NCI-H524 treated with DMSO at 0.1 percent for 48 hours (cell line): ENCODE data around the gene PLXNA3.

Experiments used
- DNase-seq: peaks from one replicate; lab custom pipeline; 2025; lab: John Stamatoyannopoulos, UW

Gene PLXNA3

DNA sequence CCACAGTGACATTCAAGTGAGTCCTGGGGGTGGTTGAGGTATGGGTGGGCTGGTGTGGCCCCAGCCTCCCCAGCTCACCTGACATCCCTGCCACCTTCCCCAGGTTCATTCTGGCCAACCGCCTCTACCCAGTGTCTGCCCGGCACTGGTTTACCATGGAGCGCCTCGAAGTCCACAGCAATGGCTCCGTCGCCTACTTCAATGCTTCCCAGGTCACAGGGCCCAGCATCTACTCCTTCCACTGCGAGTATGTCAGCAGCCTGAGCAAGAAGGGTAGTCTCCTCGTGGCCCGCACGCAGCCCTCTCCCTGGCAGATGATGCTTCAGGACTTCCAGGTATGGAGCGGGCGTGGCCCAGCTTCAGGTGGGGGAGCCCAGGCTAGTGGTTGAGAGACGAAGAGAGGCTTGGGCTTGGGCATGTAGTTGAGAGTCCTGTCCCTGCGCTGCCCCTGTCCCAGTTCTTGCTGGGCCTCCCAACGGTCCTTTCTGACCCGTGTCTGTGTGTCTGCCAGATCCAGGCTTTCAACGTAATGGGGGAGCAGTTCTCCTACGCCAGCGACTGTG, 22.8 kb upstream of the PLXNA3 start:
- no peak for DNase-seq

DNA sequence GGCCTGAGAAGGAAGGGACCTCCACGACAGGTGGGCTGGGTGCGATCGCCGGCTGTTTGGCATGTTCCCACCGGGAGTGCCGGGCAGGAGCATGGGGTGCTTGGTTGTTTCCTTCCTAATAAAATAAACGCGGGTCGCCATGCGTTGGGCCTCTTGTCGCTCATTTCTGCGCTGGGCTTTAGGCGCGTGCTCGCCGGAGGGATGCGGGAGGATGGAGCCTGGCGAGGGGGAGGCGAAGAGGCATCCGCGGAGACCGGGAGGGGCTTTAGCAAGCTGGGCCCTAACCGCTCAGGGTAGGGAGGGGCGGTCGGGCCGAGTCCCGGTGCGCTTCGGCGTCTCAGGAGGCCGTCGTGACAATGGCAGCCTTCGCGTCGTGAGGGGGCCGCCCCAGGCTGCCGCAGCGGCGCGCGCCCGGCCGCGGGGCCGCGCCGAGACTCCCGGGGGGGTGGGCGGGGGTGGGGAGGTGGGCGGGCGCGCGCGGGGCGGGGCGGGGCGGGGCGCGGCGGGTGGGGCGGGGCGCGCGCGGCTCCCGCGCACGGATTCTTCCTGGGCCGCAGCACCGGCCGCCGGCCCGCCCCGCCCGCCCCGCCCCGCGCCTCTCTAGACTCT, 21.6 kb upstream of the PLXNA3 start:
- DNase-seq = no peak

DNA sequence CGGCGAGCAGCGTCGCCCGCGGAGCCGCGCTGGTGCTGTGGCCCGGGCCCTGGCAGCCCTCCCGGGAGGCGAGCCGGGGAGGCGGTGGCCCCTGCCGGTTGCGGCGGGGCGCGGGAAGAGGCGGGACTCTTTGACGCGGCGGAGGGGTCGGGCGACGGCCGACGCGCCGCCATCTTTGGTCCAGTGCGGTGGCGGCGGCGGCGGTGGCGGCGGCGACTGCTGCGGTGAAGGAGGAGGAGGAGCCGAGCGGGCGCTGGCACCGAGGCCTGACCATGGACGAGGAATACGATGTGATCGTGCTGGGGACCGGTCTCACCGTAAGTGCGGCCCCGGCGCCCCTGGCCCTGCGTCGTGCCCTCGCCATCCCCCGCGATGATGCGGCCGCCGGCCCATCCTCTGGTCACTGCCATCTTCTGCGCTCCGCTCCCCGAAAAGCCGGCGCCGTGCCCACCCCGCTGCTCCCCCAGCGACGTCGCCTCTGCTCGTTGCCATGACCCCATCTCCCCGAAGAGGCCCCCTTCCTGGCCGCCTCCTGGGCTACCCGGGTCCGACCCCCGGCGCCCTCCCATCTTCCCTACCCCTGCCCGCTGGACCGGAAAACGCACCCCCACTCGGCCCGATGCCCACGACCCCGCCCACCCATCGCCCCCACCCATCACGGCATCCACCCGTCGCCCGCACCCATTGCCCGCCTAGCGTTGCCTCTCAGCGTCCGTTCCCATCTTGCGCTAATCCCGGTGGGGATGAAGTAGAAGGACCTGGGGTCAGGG, 20.9 kb upstream of the PLXNA3 start, which contains the start of gene GDI1:
GDI1 (plus strand) TSS at position 172 of the 770 bp plus-strand sequence; CDS start at position 273, 101 bp downstream.
- DNase-seq = no peak

DNA sequence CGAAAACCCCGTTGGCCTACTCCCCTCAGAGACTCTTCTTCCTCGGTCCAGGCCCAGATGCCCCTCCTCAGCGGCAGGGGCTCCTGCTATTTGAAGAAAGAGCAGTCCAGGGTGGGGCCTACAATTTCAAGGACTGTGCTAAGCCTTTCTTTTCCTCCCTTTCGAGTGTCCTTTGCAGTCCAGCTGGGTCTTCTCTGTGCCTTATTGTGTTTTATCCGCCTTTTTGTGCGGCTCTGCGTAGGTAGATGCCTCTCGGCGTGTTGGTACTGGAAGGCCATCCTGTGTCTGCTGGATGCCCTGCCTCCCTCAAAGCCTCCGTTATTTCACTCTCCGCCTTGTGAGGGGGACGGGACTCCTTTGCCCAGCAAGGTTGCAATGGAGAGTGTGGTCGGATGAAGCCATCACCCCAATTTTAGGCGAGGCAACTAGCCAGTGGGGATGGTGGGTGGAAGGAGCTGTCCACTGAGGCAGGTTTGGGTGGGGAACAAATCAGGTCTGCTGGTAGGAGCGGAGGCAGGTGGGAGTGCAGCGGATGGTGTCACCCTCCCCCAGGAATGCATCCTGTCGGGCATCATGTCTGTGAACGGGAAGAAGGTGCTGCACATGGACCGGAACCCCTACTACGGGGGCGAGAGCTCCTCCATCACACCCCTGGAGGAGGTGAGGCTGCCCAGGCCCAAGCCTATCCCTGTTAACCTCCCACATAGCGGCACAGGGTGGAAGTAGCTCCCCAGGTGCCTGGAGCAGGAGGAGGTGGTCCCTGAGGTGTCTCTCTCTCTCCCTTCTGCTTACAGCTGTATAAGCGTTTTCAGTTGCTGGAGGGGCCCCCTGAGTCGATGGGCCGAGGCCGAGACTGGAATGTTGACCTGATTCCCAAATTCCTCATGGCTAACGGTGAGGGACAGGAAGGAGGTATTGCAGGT, 19.8 kb upstream of the PLXNA3 start:
- no peak for DNase-seq

DNA sequence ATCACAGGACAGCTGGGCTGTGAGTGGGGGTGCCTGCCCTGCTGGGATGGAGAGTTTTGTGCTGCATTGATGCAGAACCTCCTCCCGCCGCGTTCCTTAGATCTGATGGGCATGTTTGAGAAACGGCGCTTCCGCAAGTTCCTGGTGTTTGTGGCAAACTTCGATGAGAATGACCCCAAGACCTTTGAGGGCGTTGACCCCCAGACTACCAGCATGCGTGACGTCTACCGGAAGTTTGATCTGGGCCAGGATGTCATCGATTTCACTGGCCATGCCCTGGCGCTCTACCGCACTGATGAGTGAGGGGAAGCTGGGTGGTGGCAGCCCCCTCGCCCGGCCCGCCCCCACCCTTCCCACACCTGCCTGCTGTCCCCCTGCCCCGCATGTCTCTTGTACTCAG, 18.2 kb upstream of the PLXNA3 start:
- no peak for DNase-seq

DNA sequence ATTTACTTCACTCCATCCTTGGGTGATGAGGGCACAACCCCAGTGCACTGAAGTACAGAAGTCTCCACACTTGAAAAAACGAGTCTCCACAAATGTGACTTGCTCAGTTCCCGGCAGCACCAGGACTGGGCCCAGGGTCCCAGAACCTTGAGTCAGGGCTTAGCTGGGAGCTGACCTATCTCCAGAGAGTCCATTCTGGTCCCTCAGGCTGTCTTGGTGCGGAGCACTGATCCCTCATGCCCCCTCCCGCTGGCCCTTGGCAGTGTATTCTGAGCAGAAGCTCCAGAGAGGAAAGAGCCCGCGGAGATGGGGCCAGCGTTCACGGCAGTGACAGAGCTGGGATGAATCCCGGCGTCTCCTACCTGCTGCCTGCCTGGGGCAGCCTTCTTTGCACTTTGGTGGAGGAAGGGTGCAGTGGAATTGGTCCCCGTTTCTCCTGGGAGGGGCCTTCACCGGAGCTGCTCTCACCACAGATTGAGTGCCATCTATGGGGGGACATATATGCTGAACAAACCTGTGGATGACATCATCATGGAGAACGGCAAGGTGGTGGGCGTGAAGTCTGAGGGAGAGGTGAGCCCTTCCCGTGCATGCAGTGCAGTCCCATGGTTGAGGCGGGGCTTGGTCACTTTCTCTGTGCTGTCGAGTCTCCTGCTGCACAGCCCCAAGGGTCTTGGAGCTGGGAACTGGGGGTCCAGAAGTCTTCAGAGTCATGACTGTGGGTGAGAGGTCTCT, 17.3 kb upstream of the PLXNA3 start:
- DNase-seq = no peak

DNA sequence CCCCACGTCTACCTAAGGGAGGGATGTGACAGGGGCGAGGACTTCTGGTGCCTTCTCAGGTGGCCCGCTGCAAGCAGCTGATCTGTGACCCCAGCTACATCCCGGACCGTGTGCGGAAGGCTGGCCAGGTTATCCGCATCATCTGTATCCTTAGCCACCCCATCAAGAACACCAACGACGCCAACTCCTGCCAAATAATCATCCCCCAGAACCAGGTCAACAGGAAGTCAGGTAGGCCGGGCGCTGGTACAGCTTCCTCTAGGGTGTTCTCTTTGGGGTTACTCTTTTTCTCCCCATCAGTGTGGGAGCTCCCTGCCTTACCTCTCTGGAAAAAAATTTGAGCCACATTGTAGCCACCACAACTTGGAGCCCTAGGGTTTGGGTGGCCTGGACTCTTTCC, 16.5 kb upstream of the PLXNA3 start:
- DNase-seq = no peak

DNA sequence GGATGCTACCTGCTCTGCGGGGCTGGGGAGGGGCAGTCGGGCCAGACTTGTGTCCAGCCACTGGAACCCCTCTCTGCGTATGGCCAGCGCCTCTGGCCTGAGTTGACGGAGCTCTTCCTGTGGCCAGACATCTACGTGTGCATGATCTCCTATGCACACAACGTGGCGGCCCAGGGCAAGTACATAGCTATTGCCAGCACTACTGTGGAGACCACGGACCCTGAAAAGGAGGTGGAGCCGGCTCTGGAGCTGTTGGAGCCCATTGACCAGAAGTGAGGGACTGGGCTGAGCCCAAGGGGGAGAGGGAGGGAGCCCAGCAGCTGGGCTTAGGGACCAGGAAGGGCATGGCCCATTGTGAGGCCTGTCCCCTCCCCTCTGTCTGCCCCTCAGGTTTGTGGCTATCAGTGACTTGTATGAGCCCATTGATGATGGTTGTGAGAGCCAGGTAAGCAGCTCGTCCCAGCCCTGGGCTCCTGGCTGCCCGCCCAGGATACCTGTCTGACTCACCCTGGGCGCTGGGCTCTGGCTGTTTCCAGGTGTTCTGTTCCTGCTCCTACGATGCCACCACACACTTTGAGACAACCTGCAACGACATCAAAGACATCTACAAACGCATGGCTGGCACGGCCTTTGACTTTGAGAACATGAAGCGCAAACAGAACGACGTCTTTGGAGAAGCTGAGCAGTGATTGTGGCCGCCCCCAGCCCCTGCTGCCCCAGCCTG, 15.9 kb upstream of the PLXNA3 start:
- DNase-seq = no peak

DNA sequence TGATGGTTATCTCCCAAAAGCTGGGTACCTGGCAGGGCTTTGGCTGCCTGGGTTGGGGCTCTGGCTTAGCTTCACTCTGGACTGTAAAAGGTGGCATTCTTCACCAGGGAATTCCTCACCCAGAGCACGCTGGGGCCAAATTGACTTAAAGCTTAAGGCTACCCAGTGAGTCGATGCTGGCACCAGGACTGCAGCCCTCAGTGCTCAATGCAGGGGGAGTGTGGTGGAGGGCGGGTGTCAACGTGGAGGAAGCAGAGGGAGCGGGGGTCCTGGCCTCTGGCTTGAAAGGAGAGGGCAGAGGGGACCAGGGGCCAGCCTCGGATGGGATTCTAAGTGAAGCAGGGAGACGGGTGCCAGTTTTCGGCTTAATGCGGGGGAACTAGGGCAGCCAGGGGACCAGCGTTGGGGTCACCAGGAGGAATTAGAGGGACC, 14.6 kb upstream of the PLXNA3 start:
- DNase-seq = no peak

DNA sequence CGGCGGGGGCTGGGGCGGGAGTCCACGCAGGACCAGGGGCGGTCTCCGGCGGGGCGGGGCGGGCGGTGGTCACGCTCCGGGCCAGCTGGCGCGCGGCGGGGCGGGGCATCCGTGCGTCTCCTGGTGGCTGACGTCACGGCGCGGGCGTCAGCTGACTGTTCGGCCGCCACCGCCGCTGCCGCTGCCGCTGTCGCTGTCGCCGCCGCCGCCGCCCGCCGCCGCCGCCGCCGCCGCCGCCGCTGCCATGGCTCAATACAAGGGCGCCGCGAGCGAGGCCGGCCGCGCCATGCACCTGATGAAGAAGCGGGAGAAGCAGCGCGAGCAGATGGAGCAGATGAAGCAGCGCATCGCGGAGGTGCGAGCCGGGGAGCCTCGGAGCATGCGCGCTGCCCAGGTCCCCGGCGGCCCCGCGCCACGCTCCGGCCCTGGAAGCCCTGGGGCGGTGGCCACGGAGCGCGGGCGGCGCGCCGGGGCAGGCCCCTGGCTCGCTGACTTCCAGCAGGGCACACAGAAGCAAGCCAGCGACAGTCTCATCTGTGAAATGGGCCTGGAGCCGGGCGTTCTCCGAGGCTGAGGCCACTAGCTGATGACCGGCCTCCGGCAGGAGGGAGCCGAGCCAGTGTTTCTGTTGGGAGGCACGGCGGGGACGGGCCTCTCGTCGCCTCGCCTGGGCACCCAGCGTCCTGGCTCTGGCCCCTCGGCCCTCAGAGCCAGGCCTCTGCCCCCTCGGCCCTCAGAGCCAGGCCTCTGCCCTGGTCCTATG, 13.9 kb upstream of the PLXNA3 start, which contains the start of gene FAM50A:
FAM50A (plus strand) TSS at position 150 of the 763 bp plus-strand sequence; CDS start at position 245, 95 bp downstream.
- DNase-seq = no peak

DNA sequence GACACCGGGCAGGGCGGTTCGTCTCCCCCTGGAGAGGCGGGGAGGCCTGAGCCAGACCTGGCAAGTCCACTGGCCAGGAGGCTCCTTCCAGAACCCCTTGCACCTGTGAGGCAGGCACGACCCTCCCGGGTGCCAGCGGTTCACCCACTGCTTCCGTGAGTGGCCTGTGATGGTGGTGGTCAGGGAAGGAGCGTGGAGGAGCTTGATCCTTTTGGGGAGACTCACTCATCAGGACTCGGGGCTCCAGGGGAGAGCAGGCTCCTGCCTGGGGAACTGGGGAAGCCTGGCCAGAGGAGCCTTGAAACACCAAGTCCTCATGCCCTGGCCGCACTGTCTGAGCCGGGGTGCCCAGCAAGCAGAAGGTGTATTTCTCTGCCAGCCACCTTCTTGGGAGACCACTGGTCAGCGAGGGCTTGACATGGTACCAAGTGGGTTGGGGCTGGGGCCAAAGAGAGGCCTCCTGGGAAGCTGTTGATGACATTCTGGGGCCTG, 13.3 kb upstream of the PLXNA3 start:
- DNase-seq = no peak

DNA sequence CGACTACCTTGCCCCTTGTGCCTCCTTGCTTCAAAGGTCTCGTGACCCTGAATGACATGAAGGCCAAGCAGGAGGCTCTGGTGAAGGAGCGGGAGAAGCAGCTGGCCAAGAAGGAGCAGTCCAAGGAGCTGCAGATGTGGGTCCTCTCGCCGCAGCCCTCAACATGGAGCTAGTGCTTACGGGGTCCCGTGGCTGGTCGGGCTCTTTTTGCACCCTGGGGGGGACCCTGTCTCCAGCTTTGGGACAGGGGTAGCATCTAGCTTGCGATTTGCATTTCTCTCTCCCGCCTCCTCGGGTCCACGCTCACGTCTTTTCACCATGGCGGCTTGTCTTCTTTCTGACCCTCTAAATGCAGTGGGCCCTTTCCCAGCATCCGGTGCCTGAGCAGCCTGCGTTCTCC, 12.3 kb upstream of the PLXNA3 start:
- DNase-seq = no peak

DNA sequence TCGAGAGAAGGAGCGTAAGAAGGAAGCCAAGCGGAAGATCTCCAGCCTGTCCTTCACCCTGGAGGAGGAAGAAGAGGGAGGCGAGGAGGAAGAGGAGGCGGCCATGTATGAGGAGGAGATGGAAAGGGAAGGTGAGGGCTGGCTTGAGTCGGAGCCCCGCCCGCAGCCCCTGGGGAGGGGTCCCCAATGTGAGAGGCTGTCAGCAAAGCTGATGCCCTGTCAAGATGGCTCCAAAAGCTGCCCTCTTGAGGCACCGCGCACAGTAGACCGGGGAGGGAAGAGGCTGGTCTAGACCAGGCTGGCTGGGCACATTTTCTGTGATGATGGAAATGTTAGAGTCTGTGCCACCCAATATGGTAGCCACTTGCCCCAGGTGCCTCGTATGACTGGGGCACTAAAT, 11.7 kb upstream of the PLXNA3 start:
- DNase-seq = no peak

DNA sequence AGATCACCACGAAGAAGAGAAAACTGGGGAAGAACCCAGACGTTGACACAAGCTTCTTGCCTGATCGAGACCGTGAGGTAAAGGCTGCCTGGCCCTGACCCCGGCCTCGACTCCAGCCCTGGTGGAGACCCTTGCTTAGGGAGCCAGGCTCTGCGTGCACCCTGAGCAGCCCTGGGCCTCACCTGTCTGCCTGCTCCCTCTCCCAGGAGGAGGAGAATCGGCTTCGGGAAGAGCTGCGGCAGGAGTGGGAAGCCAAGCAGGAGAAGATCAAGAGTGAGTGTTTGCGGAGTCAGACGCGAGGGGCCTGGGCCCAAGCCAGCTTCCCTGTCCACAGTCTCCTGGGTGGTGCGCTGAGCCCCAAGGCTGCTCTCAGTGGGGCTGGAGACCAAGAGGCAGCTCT, 9.6 kb upstream of the PLXNA3 start:
- no peak for DNase-seq

DNA sequence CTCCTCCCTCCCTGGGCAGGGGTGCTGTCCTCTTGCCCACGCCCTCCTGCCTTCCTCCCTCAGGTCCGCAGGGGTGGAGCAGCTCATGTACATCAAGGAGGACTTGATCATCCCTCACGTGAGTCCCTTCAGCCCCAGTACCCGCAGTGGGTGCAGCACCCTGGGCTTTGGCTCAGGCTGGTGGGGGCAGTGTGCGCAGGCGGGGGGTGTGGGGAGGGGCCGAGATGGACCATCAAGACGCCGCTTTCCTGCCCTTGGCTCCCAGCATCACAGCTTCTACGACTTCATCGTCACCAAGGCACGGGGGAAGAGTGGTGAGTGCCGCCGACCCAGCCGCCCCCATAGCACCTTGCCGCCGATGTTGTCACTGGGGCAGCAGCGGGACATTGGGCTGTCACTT, 8.5 kb upstream of the PLXNA3 start:
- no peak for DNase-seq

DNA sequence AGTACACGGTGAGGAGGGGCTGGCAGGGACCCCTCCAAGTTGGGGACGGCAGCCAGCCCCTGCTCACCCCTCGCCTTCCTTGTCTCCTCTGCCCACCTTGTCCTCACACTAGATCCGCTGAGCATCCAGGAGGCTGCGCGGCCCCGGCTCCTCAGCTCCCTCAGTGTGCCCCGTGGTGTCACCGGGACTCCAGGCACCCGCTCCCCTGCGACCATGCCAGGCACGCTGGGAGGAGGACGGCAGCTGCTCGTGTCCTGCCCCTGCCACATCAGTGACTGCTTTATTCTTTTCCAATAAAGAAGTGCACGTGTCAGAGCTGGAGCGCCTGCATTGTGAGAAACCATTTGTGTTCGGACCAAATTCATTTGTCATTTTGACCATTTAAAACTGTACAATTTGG, 7.8 kb upstream of the PLXNA3 start:
- DNase-seq = no peak

DNA sequence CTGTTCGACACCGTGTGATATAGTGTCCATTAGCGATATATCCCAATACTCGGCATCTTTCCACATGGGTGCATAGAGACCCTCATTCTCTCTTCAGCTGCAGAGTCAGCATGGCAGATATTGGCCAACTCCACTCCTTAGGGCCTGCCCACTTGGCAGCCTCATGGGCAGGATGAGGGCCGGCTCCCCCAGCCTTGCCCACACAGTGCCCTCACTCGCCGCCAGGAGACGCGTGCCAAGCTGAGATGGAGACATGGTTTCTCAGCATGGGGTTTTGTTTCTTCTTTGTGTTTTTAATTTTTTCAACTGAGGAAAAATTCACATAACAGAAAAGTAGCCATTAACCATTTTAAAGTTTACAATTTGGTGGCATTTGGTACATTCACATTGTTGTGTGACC, 5.3 kb upstream of the PLXNA3 start:
- DNase-seq = no peak

DNA sequence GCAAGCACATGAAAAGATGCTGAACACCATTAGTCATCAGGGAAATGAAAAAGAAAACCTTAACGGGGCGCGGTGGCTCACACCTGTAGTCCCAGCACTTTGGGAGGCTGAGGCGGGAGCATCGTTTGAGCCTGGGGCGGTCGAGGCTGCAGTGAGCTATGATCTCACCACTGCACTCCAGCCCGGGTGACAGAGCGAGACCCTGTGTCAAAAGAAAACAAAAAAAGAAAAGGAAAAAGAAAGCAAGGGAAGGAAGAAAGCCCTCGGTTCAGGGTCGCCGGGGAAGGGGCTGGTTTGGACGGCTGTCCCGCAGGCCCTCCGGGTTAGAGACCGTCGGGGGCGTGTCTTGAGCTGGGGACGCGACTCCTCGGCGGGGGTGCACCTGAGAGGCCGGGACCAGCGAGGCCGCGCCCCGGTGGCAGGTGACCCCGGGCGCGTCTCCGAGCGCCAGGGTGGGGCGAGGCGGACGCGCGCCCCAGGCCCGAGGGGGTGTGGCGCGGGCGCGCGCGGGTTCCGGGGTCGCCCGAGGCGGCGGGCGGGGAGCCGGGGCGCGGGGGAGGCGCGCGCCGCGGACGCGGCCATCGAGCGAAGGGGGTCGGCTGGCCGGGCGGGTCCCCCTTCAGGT, 478 bp upstream of the PLXNA3 start:
- no peak for DNase-seq
